NT2/D1 (cell line): ENCODE measurements around the gene QSOX2.

Experiments used
- DNase-seq: peaks from one replicate; pipeline ENCODE4 v3.0.0-alpha.2; 2011; ENCODE audit warnings: low read depth, low spot score
- H3K27me3 ChIP-seq: 2 replicates; pipeline ENCODE4 v1.6.0; 2011; ENCODE audit warnings: mild to moderate bottlenecking; ENCODE audit not compliant: insufficient read length, insufficient read depth
- H3K36me3 ChIP-seq: 2 replicates; pipeline ENCODE4 v1.6.1; 2011; ENCODE audit warnings: mild to moderate bottlenecking, low read length, mixed read lengths; ENCODE audit not compliant: insufficient read depth, insufficient read length
- H3K4me1 ChIP-seq: 2 replicates; pipeline ENCODE4 v1.5.1; 2011; ENCODE audit not compliant: insufficient read depth, insufficient read length
- H3K4me3 ChIP-seq: 2 replicates; pipeline ENCODE4 v1.5.1; 2011; ENCODE audit warnings: low read depth; ENCODE audit not compliant: insufficient read length
- H3K9ac ChIP-seq: 2 replicates; pipeline ENCODE4 v1.6.0; 2011; ENCODE audit warnings: low read depth; ENCODE audit not compliant: insufficient read length
- H3K9me3 ChIP-seq: 2 replicates; pipeline ENCODE4 v1.5.1; 2011; ENCODE audit warnings: mild to moderate bottlenecking, low read length; ENCODE audit not compliant: insufficient read depth
- SUZ12 ChIP-seq: IDR thresholded peaks from 2 replicates; pipeline ENCODE4 v1.6.1; 2011; ENCODE audit not compliant: insufficient read length, insufficient read depth; ENCODE audit errors: extremely low read depth
- YY1 ChIP-seq: IDR thresholded peaks from 2 replicates; pipeline ENCODE4 v1.6.1; 2011; ENCODE audit not compliant: insufficient read length, insufficient read depth
- ZNF274 ChIP-seq: IDR thresholded peaks from 2 replicates; pipeline ENCODE4 v1.6.1; 2011; ENCODE audit warnings: mild to moderate bottlenecking, low read depth, low read length

The QSOX2 gene, protein sequence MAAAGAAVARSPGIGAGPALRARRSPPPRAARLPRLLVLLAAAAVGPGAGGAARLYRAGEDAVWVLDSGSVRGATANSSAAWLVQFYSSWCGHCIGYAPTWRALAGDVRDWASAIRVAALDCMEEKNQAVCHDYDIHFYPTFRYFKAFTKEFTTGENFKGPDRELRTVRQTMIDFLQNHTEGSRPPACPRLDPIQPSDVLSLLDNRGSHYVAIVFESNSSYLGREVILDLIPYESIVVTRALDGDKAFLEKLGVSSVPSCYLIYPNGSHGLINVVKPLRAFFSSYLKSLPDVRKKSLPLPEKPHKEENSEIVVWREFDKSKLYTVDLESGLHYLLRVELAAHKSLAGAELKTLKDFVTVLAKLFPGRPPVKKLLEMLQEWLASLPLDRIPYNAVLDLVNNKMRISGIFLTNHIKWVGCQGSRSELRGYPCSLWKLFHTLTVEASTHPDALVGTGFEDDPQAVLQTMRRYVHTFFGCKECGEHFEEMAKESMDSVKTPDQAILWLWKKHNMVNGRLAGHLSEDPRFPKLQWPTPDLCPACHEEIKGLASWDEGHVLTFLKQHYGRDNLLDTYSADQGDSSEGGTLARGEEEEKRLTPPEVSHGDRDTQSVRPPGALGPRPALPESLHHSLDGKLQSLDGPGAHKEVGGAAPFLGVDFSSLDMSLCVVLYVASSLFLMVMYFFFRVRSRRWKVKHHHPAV

GRCh38 chr9:136245219-136246150 is at the start of gene QSOX2:
QSOX2 (minus strand) TSS chr9:136245812; CDS start chr9:136245803, 9 bp downstream.
- TF ChIP-seq YY1 (peak; percentile 68), ZNF274 (no peak)
- peaks cover 4% of the 10 kb centered on the region for H3K27me3 ChIP-seq
- DNase-seq = peak; percentile 62
- H3K4me3 ChIP-seq = peak within 1 kb of the TSS; percentile 88
- peaks cover 24% of the 10 kb centered on the region for H3K36me3 ChIP-seq
- H3K9me3 ChIP-seq = no peaks in the 10 kb centered on the region
- H3K4me1 ChIP-seq = peaks cover 44% of the 10 kb centered on the region
- peak within 1 kb of the TSS; percentile 86 for H3K9ac ChIP-seq

GRCh38 chr9:136295055-136295454 is 49.4 kb upstream of the QSOX2 start:
- Histone ChIP-seq H3K4me3 (no peak overlapping the region), H3K36me3 (no peaks in the 10 kb centered on the region), H3K9ac (no peak overlapping the region), H3K9me3 (peaks cover 10% of the 10 kb centered on the region; the same call in 1 of the 2 replicates), H3K27me3 (no peaks in the 10 kb centered on the region), H3K4me1 (peaks cover 21% of the 10 kb centered on the region)
- TF ChIP-seq SUZ12 = no peak
- TF ChIP-seq ZNF274 = no peak
- TF ChIP-seq YY1 = no peak
- DNase-seq = no peak

GRCh38 chr9:136294437-136294836 is 48.8 kb upstream of the QSOX2 start:
- no peak for DNase-seq
- no peak overlapping the region for H3K9ac ChIP-seq
- TF ChIP-seq ZNF274 (no peak), SUZ12 (no peak), YY1 (no peak)
- no peaks in the 10 kb centered on the region for H3K36me3 ChIP-seq
- no peak overlapping the region for H3K4me3 ChIP-seq
- peaks cover 10% of the 10 kb centered on the region; the same call in 1 of the 2 replicates for H3K9me3 ChIP-seq
- H3K4me1 ChIP-seq = peaks cover 22% of the 10 kb centered on the region
- no peaks in the 10 kb centered on the region for H3K27me3 ChIP-seq

DNA sequence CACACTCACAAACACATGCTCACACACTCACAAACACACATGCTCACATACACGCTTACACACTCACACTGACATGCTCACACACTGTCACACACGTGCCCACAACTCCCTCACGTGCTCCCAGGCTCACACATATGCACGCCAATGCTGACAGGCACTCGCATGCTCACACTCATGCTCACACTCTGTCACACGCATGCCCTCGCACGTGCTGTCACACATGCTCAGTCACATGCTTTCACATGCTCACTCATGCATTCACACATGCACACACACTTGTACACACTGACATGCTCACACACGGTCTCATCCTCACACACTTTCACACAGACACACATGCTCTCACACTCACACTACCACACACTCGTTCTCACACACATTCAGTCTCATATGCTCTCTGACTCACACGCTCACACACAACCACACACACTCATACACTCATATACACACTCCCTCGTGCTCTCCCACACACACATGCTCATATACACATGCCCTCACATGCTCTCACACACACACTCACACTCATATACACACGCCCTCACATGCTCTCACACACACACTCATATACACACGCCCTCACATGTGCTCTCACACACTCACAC is 48.0 kb upstream of the QSOX2 start:
- Histone ChIP-seq H3K27me3 (no peaks in the 10 kb centered on the region), H3K36me3 (no peaks in the 10 kb centered on the region), H3K4me1 (peaks cover 15% of the 10 kb centered on the region), H3K9me3 (peaks cover 10% of the 10 kb centered on the region; the same call in 1 of the 2 replicates), H3K4me3 (no peak overlapping the region), H3K9ac (no peak overlapping the region)
- no peak for DNase-seq
- TF ChIP-seq ZNF274 (no peak), SUZ12 (no peak), YY1 (no peak)

GRCh38 chr9:136292591-136293448 is 47.2 kb upstream of the QSOX2 start:
- no peaks in the 10 kb centered on the region for H3K36me3 ChIP-seq
- peaks cover 11% of the 10 kb centered on the region for H3K4me1 ChIP-seq
- TF ChIP-seq YY1 = no peak
- no peak for TF ChIP-seq ZNF274
- TF ChIP-seq SUZ12 = no peak
- no peak overlapping the region for H3K9ac ChIP-seq
- peaks cover 10% of the 10 kb centered on the region; the same call in 1 of the 2 replicates for H3K9me3 ChIP-seq
- H3K4me3 ChIP-seq = no peak overlapping the region
- no peak for DNase-seq
- no peaks in the 10 kb centered on the region for H3K27me3 ChIP-seq

- Histone ChIP-seq H3K27me3 (no peaks in the 10 kb centered on the region), H3K4me1 (peaks cover 5% of the 10 kb centered on the region), H3K9me3 (peaks cover 10% of the 10 kb centered on the region; the same call in 1 of the 2 replicates), H3K9ac (no peak overlapping the region), H3K36me3 (no peaks in the 10 kb centered on the region), H3K4me3 (no peak overlapping the region)
- TF ChIP-seq YY1 = no peak
- TF ChIP-seq SUZ12 = no peak
- TF ChIP-seq ZNF274 = no peak
- no peak for DNase-seq
These were observed 46.5 kb upstream of the QSOX2 start for GRCh38 chr9:136292026-136292538.
